ENCODE data around the gene TXNDC17.
"Not testable (repeated sequence)": the region's sequence is repeated elsewhere in the genome, so short reads cannot be mapped to it uniquely, and the experiment has no call there.

The TXNDC17 gene

GRCh38 chr17:6686026-6686425 lies 45.2 kb downstream of the TXNDC17 start:
- DNase-seq, result no peak

- DNase-seq, result no peak
These were observed 48.1 kb downstream of the TXNDC17 start for GRCh38 chr17:6688944-6689343.

GRCh38 chr17:6690641-6691040 lies 49.8 kb downstream of the TXNDC17 start:
- no peak for DNase-seq

- no peak for DNase-seq
These were observed 50.7 kb downstream of the TXNDC17 start for GRCh38 chr17:6691546-6691945.

GRCh38 chr17:6691958-6692357 lies 51.1 kb downstream of the TXNDC17 start:
- DNase-seq, result not testable (repeated sequence)

All from activated CD4-positive, alpha-beta T cell treated with anti-CD3 and anti-CD28 coated beads, Interleukin-2, amount 50 U/mL, for 16 hours (primary cell).